Panc1 (cell line): ENCODE measurements around the gene NGEF. TPM values are rescaled to one million over a fixed set of nuclear protein-coding genes. Genes with fewer than 3 reads are reported as not detected.

Experiments
- ATAC-seq: fragments of 200-7000 bp; cut with Tn5 transposase; 2 replicates; pipeline ENCODE4 v1.9.1; 2020; ENCODE audit warnings: mild to moderate bottlenecking, moderate library complexity
- BruUV-seq: library from RNA; stranded (reverse); fragments of 400-500 nt; replicated peaks from 2 replicates; lab custom pipeline; 2021; lab: Mats Ljungman, UMichigan
- CTCF ChIA-PET: fragments of 300-600 bp; sonication (Branson Sonifier 250); formaldehyde crosslinking; loops from one replicate; lab custom pipeline; 2022; ENCODE audit warnings: antibody characterized with exemption; lab: Charles Lee
- POLR2A ChIA-PET: fragments of 300-600 bp; sonication (Branson Sonifier 250); formaldehyde crosslinking; loops from one replicate; lab custom pipeline; 2022; ENCODE audit warnings: antibody characterized with exemption; lab: Charles Lee
- DNase-seq: peaks from one replicate; pipeline ENCODE4 v3.0.0-alpha.2; 2010; ENCODE audit warnings: low read depth, low spot score
- H3K27ac ChIP-seq: 2 replicates; pipeline ENCODE4 v1.5.1; 2011; ENCODE audit warnings: mild to moderate bottlenecking, low read length, inconsistent platforms
- H3K27me3 ChIP-seq: fragments of 200-500 bp; sonication (Bioruptor generic); 2 replicates; pipeline ENCODE4 v1.6.0; 2014; ENCODE audit warnings: low read length, inconsistent platforms; ENCODE audit not compliant: control insufficient read depth, insufficient read depth
- H3K36me3 ChIP-seq: fragments of 200-500 bp; sonication (Bioruptor generic); 2 replicates; pipeline ENCODE4 v1.5.1; 2014; ENCODE audit warnings: inconsistent platforms, mild to moderate bottlenecking, low read length, moderate library complexity; ENCODE audit not compliant: control insufficient read depth, insufficient read depth
- H3K4me1 ChIP-seq: 2 replicates; pipeline ENCODE4 v1.5.1; 2011; ENCODE audit warnings: inconsistent platforms, mild to moderate bottlenecking, low read length, moderate library complexity; ENCODE audit not compliant: control insufficient read depth, insufficient read depth
- H3K4me3 ChIP-seq, 2 experiments: 2 replicates each; pipeline ENCODE4 v1.5.1; 2011 to 2012; ENCODE audit warnings: low read depth in 2 of 2, low read length in 2 of 2, mild to moderate bottlenecking in 2 of 2, inconsistent platforms in 1 of 2, moderate library complexity in 1 of 2
- H3K9me3 ChIP-seq: fragments of 200-500 bp; sonication (Bioruptor generic); 2 replicates; pipeline ENCODE4 v1.5.1; 2014; ENCODE audit warnings: low read depth, mild to moderate bottlenecking, inconsistent platforms, low read length, moderate library complexity; ENCODE audit not compliant: control insufficient read depth, insufficient read depth
- CTCF ChIP-seq: fragments of 450-650 bp; IDR thresholded peaks from 2 replicates; pipeline ENCODE4 v1.5.1; 2017; ENCODE audit warnings: mild to moderate bottlenecking
- POLR2AphosphoS5 ChIP-seq: IDR thresholded peaks from 2 replicates; pipeline ENCODE4 v1.6.1; 2012; ENCODE audit warnings: mild to moderate bottlenecking, low read depth, low read length, moderate library complexity
- REST ChIP-seq, 2 experiments: IDR thresholded peaks; 2 replicates each; pipeline ENCODE4 v1.6.1; 2011 to 2012; ENCODE audit warnings: low read depth in 2 of 2, control low read depth in 1 of 2, low read length in 1 of 2, mild to moderate bottlenecking in 1 of 2, moderate library complexity in 1 of 2; ENCODE audit not compliant: insufficient read depth in 1 of 2
- SIN3A ChIP-seq: IDR thresholded peaks from 2 replicates; pipeline ENCODE4 v1.6.1; 2012; ENCODE audit warnings: low read depth, mild to moderate bottlenecking, low read length, moderate library complexity, borderline replicate concordance; ENCODE audit not compliant: insufficient read depth
- TCF7L2 ChIP-seq: IDR thresholded peaks from 2 replicates; pipeline ENCODE4 v1.6.1; 2011; ENCODE audit warnings: mild to moderate bottlenecking, low read depth, low read length, inconsistent platforms
- in situ Hi-C: cut with HindIII; loops from 2 replicates; pipeline ENCODE4 v1.10.0; 2016; ENCODE audit warnings: low sequenced_read_pairs, low pct_unique_long_range_greater_than_20kb
- intact Hi-C: fragments of 100-400 bp; cut with micrococcal nuclease; formaldehyde crosslinking; loops from one replicate; pipeline ENCODE4 v1.10.0; 2022; ENCODE audit not compliant: unreplicated experiment
- total RNA-seq: library from RNA; stranded (reverse); gene quantifications from one replicate; pipeline ENCODE4 v1.2.1, GENCODE V29; 2021; ENCODE audit not compliant: unreplicated experiment

Gene NGEF
- total RNA-seq, 1 experiment from 2014 or later = 17.8 TPM

GRCh38 chr2:232871418-232871834, 141.6 kb downstream of the NGEF start:
- in situ Hi-C loops (no loop called here), intact Hi-C loops (no loop called here)
- Histone ChIP-seq H3K27ac (no peak overlapping the region), H3K4me3 (no peak overlapping the region), H3K36me3 (no peaks in the 10 kb centered on the region), H3K4me1 (peaks cover 13% of the 10 kb centered on the region), H3K27me3 (no peaks in the 10 kb centered on the region), H3K9me3 (no peaks in the 10 kb centered on the region)
- ATAC-seq (no peak), DNase-seq (no peak)
- BruUV-seq = no TSS peak
- no peak for TF ChIP-seq SIN3A
- TF ChIP-seq CTCF = no peak
- TF ChIP-seq REST (IDR thresholded peaks at IDR 0.05; ENCODE audit: insufficient read depth in 1 of 2, low read depth in 2 of 2, low read length in 1 of 2) = no peak
- TF ChIP-seq POLR2AphosphoS5 = no peak
- no peak for TF ChIP-seq TCF7L2
- ChIA-PET CTCF (no interaction called here), POLR2A (interaction anchor here (0.5 kb wide), 1 partner anchor 36 kb away, joined by 4 read pairs; no protein-coding TSS in a partner anchor)

- TF ChIP-seq SIN3A (no peak), REST (IDR thresholded peaks at IDR 0.05; ENCODE audit: insufficient read depth in 1 of 2, low read depth in 2 of 2, low read length in 1 of 2) (no peak), TCF7L2 (no peak), CTCF (no peak), POLR2AphosphoS5 (no peak)
- no TSS peak for BruUV-seq
- intact Hi-C loops = no loop called here
- no peak overlapping the region for H3K27ac ChIP-seq
- H3K36me3 ChIP-seq = no peaks in the 10 kb centered on the region
- H3K4me3 ChIP-seq = no peak overlapping the region
- POLR2A ChIA-PET = no interaction called here
- no peak for ATAC-seq
- in situ Hi-C loops = no loop called here
- H3K4me1 ChIP-seq = peaks cover 13% of the 10 kb centered on the region
- DNase-seq = no peak
- H3K27me3 ChIP-seq = no peaks in the 10 kb centered on the region
- no peaks in the 10 kb centered on the region for H3K9me3 ChIP-seq
- CTCF ChIA-PET = no interaction called here
Observed at GRCh38 chr2:232870766-232871371, 142.2 kb downstream of the NGEF start.
